ENCODE data around the gene SH3YL1.

SH3YL1 gene

DNA sequence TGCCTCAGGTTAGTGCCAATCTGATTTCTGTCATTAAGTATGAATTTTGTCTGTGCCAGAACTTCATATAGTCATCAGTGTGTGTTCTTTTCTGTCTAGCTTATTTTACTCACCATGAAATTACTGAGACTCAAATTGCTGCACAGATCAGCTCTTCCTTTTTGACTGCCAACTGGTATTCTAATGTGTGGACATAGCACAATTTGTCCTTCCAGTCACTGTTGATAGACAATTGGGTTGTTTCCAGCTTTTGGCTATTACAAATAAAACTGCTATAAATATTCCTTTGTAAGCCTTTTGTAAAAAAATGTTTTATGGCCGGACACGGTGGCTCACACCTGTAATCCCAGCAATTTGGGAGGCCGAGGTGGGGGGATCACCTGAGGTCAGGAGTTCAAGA lies 7.7 kb downstream of the SH3YL1 start:
- no peaks in the 10 kb centered on the region for H3K27me3 ChIP-seq (ENCODE audit: control insufficient read depth, insufficient read depth, low read length)
- no peak overlapping the region for H3K4me3 ChIP-seq (ENCODE audit: low read depth, low read length)
- H3K27ac ChIP-seq (ENCODE audit: low read depth, low read length): no peak overlapping the region
- H3K36me3 ChIP-seq (ENCODE audit: control insufficient read depth, insufficient read depth, low read length): peaks cover 15% of the 10 kb centered on the region
- H3K4me1 ChIP-seq (ENCODE audit: control insufficient read depth, insufficient read depth, low read length): peaks cover 3% of the 10 kb centered on the region; the same call in 1 of the 2 replicates
- no peak overlapping the region for H3K9ac ChIP-seq (ENCODE audit: low read depth, low read length)
- H3K9me3 ChIP-seq (ENCODE audit: control insufficient read depth, insufficient read depth, low read length): peaks cover 9% of the 10 kb centered on the region

DNA sequence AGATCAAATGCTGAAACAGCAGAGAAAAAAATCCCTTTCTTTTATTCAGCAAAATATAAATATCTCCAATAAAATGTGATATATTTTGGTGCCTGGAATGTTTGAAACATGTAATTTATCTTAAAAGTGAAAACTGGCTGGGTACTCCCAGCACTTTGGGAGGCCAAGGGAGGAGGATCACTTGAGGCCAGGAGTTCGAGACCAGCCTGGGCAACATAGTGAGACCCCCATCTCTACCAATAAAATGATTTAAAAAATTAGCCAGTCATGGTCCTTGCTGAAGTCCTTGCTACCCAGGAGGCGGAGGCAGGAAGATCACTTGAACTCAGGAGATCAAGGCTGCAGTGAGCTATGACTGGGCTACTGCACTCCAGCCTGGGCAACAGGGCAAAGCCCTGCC lies 8.6 kb downstream of the SH3YL1 start:
- Histone ChIP-seq H3K27me3 (ENCODE audit: control insufficient read depth, insufficient read depth, low read length) (no peaks in the 10 kb centered on the region), H3K4me3 (ENCODE audit: low read depth, low read length) (no peak overlapping the region), H3K4me1 (ENCODE audit: control insufficient read depth, insufficient read depth, low read length) (peaks cover 3% of the 10 kb centered on the region; the same call in 1 of the 2 replicates), H3K9me3 (ENCODE audit: control insufficient read depth, insufficient read depth, low read length) (peaks cover 9% of the 10 kb centered on the region), H3K27ac (ENCODE audit: low read depth, low read length) (no peak overlapping the region), H3K9ac (ENCODE audit: low read depth, low read length) (no peak overlapping the region), H3K36me3 (ENCODE audit: control insufficient read depth, insufficient read depth, low read length) (peaks cover 19% of the 10 kb centered on the region)

DNA sequence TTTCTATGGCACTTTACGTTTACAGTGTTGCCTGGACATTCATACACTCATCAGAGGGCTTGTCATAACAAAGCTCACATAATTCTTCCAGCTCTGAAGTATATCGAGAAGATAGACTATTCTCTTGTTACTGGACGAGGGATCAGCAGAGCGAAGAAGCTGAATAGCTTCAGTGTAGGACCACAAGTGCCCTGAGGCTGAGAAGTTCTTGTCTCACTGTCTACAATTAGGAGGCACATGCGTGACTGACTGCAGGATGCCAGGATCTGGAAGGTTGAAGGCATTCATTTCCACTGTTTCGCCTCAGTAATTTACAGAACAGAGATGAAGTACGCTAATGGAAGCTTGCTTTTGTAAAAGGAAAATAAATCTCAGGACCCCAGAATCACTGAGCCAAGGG lies 9.6 kb downstream of the SH3YL1 start:
- H3K4me1 ChIP-seq (ENCODE audit: control insufficient read depth, insufficient read depth, low read length): peaks cover 3% of the 10 kb centered on the region; the same call in 1 of the 2 replicates
- H3K27ac ChIP-seq (ENCODE audit: low read depth, low read length): no peak overlapping the region

DNA sequence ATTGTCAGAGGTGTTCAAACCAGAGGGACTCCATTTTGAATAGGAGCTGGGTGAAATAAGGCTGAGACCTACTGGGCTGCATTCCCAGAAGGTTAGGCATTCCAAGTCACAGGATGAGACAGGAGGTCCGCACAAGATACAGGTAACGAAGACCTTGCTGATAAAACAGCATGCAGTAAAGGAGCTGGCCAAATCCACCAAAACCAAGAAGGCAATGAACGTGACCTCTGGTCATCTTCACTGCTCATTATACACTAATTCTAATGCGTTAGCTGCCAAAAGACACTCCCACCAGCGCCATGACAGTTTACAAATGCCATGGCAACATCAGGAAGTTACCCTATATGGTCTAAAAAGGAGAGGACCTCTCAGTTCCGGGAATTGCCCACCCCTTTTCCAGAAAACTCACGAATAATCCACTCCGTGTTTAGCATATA lies 10.6 kb downstream of the SH3YL1 start:
- no peak overlapping the region for H3K4me3 ChIP-seq (ENCODE audit: low read depth, low read length)
- peaks cover 23% of the 10 kb centered on the region for H3K36me3 ChIP-seq (ENCODE audit: control insufficient read depth, insufficient read depth, low read length)
- no peak overlapping the region for H3K27ac ChIP-seq (ENCODE audit: low read depth, low read length)
- peaks cover 6% of the 10 kb centered on the region for H3K9me3 ChIP-seq (ENCODE audit: control insufficient read depth, insufficient read depth, low read length)
- peaks cover 3% of the 10 kb centered on the region; the same call in 1 of the 2 replicates for H3K4me1 ChIP-seq (ENCODE audit: control insufficient read depth, insufficient read depth, low read length)
- H3K27me3 ChIP-seq (ENCODE audit: control insufficient read depth, insufficient read depth, low read length): no peaks in the 10 kb centered on the region
- H3K9ac ChIP-seq (ENCODE audit: low read depth, low read length): no peak overlapping the region

More for the DNA sequence above, 9.6 kb downstream of the SH3YL1 start:
- Histone ChIP-seq H3K9ac (ENCODE audit: low read depth, low read length) (no peak overlapping the region), H3K9me3 (ENCODE audit: control insufficient read depth, insufficient read depth, low read length) (peaks cover 9% of the 10 kb centered on the region), H3K4me3 (ENCODE audit: low read depth, low read length) (no peak overlapping the region), H3K36me3 (ENCODE audit: control insufficient read depth, insufficient read depth, low read length) (peaks cover 22% of the 10 kb centered on the region), H3K27me3 (ENCODE audit: control insufficient read depth, insufficient read depth, low read length) (no peaks in the 10 kb centered on the region)

GRCh38 chr2:252001-252602 lies 11.7 kb downstream of the SH3YL1 start:
- Histone ChIP-seq H3K4me1 (ENCODE audit: control insufficient read depth, insufficient read depth, low read length) (peaks cover 3% of the 10 kb centered on the region; the same call in 1 of the 2 replicates), H3K27ac (ENCODE audit: low read depth, low read length) (no peak overlapping the region), H3K4me3 (ENCODE audit: low read depth, low read length) (no peak overlapping the region)

GRCh38 chr2:249538-250042 lies 14.2 kb downstream of the SH3YL1 start:
- H3K27ac ChIP-seq (ENCODE audit: low read depth, low read length): no peak overlapping the region
- no peak overlapping the region for H3K9ac ChIP-seq (ENCODE audit: low read depth, low read length)
- no peaks in the 10 kb centered on the region for H3K27me3 ChIP-seq (ENCODE audit: control insufficient read depth, insufficient read depth, low read length)
- H3K36me3 ChIP-seq (ENCODE audit: control insufficient read depth, insufficient read depth, low read length): peaks cover 37% of the 10 kb centered on the region
- peaks cover 3% of the 10 kb centered on the region; the same call in 1 of the 2 replicates for H3K4me1 ChIP-seq (ENCODE audit: control insufficient read depth, insufficient read depth, low read length)
- H3K9me3 ChIP-seq (ENCODE audit: control insufficient read depth, insufficient read depth, low read length): no peaks in the 10 kb centered on the region
- H3K4me3 ChIP-seq (ENCODE audit: low read depth, low read length): no peak overlapping the region

More at GRCh38 chr2:252001-252602, 11.7 kb downstream of the SH3YL1 start:
- H3K36me3 ChIP-seq (ENCODE audit: control insufficient read depth, insufficient read depth, low read length): peaks cover 25% of the 10 kb centered on the region
- H3K9ac ChIP-seq (ENCODE audit: low read depth, low read length): no peak overlapping the region
- no peaks in the 10 kb centered on the region for H3K9me3 ChIP-seq (ENCODE audit: control insufficient read depth, insufficient read depth, low read length)
- no peaks in the 10 kb centered on the region for H3K27me3 ChIP-seq (ENCODE audit: control insufficient read depth, insufficient read depth, low read length)

GRCh38 chr2:248724-249123 lies 15.1 kb downstream of the SH3YL1 start:
- Histone ChIP-seq H3K9me3 (ENCODE audit: control insufficient read depth, insufficient read depth, low read length) (no peaks in the 10 kb centered on the region), H3K36me3 (ENCODE audit: control insufficient read depth, insufficient read depth, low read length) (peaks cover 40% of the 10 kb centered on the region), H3K4me1 (ENCODE audit: control insufficient read depth, insufficient read depth, low read length) (0 out of 2 replicates have a peak, but pooled peaks cover 3% of the 10 kb centered on the region), H3K9ac (ENCODE audit: low read depth, low read length) (no peak overlapping the region), H3K27ac (ENCODE audit: low read depth, low read length) (no peak overlapping the region), H3K4me3 (ENCODE audit: low read depth, low read length) (no peak overlapping the region), H3K27me3 (ENCODE audit: control insufficient read depth, insufficient read depth, low read length) (no peaks in the 10 kb centered on the region)

DNA sequence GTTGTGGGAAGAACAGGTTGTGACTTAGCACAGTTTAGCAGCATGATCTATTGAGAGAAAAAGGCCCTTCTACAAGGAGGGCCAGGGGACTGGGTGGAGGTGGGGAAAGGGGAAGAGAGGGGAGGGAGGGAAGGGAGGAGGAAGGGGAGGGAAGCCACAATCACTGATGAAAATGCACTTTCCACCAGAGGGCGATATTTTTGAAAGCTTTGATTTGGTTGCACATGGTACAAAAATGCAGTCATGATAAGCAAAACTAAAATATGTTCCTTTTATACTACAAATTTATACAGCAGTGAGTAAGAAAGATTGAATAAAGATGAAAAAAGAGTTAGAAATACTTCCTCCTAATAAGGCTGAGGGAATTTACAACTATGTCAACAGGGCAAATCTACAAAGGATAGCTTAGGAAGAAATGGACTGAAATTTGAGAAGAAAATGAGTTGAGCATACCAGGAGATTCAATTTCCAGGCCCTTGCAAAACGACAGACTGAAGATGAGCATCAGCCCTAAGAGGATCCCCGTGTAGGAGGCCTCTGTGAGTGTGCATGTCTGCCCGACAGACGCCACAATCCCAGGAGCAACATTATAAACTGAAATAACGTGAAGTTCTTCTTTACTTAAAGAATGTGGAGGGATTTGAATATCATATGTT lies 17.2 kb downstream of the SH3YL1 start:
- peaks cover 46% of the 10 kb centered on the region for H3K36me3 ChIP-seq (ENCODE audit: control insufficient read depth, insufficient read depth, low read length)
- H3K27ac ChIP-seq (ENCODE audit: low read depth, low read length): no peak overlapping the region

GRCh38 chr2:244547-244946 lies 19.3 kb downstream of the SH3YL1 start:
- Histone ChIP-seq H3K4me3 (ENCODE audit: low read depth, low read length) (no peak overlapping the region), H3K4me1 (ENCODE audit: control insufficient read depth, insufficient read depth, low read length) (no peaks in the 10 kb centered on the region), H3K27ac (ENCODE audit: low read depth, low read length) (no peak overlapping the region), H3K9ac (ENCODE audit: low read depth, low read length) (no peak overlapping the region), H3K27me3 (ENCODE audit: control insufficient read depth, insufficient read depth, low read length) (no peaks in the 10 kb centered on the region), H3K9me3 (ENCODE audit: control insufficient read depth, insufficient read depth, low read length) (no peaks in the 10 kb centered on the region), H3K36me3 (ENCODE audit: control insufficient read depth, insufficient read depth, low read length) (peaks cover 39% of the 10 kb centered on the region)

More for the DNA sequence above, 17.2 kb downstream of the SH3YL1 start:
- no peak overlapping the region for H3K4me3 ChIP-seq (ENCODE audit: low read depth, low read length)
- no peaks in the 10 kb centered on the region for H3K9me3 ChIP-seq (ENCODE audit: control insufficient read depth, insufficient read depth, low read length)
- no peak overlapping the region for H3K9ac ChIP-seq (ENCODE audit: low read depth, low read length)
- H3K4me1 ChIP-seq (ENCODE audit: control insufficient read depth, insufficient read depth, low read length): no peaks in the 10 kb centered on the region
- no peaks in the 10 kb centered on the region for H3K27me3 ChIP-seq (ENCODE audit: control insufficient read depth, insufficient read depth, low read length)

- H3K4me1 ChIP-seq (ENCODE audit: control insufficient read depth, insufficient read depth, low read length): no peaks in the 10 kb centered on the region
- no peaks in the 10 kb centered on the region for H3K9me3 ChIP-seq (ENCODE audit: control insufficient read depth, insufficient read depth, low read length)
Observed at GRCh38 chr2:238869-239268, 25.0 kb downstream of the SH3YL1 start.

DNA sequence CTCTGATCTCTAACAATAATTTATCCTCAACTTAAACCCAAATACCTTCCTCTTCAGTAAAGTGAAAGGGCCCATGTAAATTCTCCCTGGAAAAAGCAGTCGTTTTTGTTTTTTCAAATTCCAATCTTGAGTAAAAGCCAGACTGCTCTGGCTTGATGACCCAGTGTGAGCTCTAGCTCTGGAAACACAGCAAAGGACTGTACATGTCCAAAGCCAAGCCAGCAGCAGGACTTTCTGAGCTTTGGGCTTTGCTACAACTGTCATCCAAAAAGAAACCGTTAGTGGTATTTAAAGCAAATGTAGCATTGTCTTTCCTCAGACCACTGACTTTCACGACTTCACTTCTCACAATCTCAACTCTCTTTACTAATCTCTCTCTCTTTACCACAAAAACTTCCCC lies 25.4 kb downstream of the SH3YL1 start:
- Histone ChIP-seq H3K9me3 (ENCODE audit: control insufficient read depth, insufficient read depth, low read length) (no peaks in the 10 kb centered on the region), H3K27ac (ENCODE audit: low read depth, low read length) (no peak overlapping the region)

More at GRCh38 chr2:238869-239268, 25.0 kb downstream of the SH3YL1 start:
- no peak overlapping the region for H3K9ac ChIP-seq (ENCODE audit: low read depth, low read length)
- no peaks in the 10 kb centered on the region for H3K27me3 ChIP-seq (ENCODE audit: control insufficient read depth, insufficient read depth, low read length)
- no peak overlapping the region for H3K27ac ChIP-seq (ENCODE audit: low read depth, low read length)
- peaks cover 12% of the 10 kb centered on the region for H3K36me3 ChIP-seq (ENCODE audit: control insufficient read depth, insufficient read depth, low read length)
- H3K4me3 ChIP-seq (ENCODE audit: low read depth, low read length): no peak overlapping the region

More for the DNA sequence above, 25.4 kb downstream of the SH3YL1 start:
- Histone ChIP-seq H3K27me3 (ENCODE audit: control insufficient read depth, insufficient read depth, low read length) (no peaks in the 10 kb centered on the region), H3K4me3 (ENCODE audit: low read depth, low read length) (no peak overlapping the region), H3K36me3 (ENCODE audit: control insufficient read depth, insufficient read depth, low read length) (peaks cover 9% of the 10 kb centered on the region), H3K9ac (ENCODE audit: low read depth, low read length) (no peak overlapping the region), H3K4me1 (ENCODE audit: control insufficient read depth, insufficient read depth, low read length) (peaks cover 4% of the 10 kb centered on the region)
